B cell (primary cell): ENCODE data around the gene PHOX2B. TPM values are rescaled to one million over a fixed set of nuclear protein-coding genes. Genes with fewer than 3 reads are reported as not detected.

Experiments used
- ATAC-seq: fragments of 200-7000 bp; cut with Tn5 transposase; one replicate; pipeline ENCODE4 v1.10.0; 2021; ENCODE audit warnings: low read depth, mild to moderate bottlenecking, moderate number of reproducible peaks, moderate library complexity
- CTCF ChIA-PET: fragments of 350-600 bp; sonication (Branson Sonifier 250); formaldehyde crosslinking; loops from one replicate; lab custom pipeline; 2021; ENCODE audit warnings: antibody characterized with exemption, inconsistent platforms; lab: Charles Lee
- POLR2A ChIA-PET: fragments of 350-600 bp; sonication (Branson Sonifier 250); formaldehyde crosslinking; loops from one replicate; lab custom pipeline; 2021; ENCODE audit warnings: antibody characterized with exemption; lab: Charles Lee
- DNase-seq: peaks from one replicate; pipeline ENCODE4 v3.0.0; 2013
- H2AFZ ChIP-seq: 2 replicates; pipeline ENCODE4 v1.6.1; 2012; ENCODE audit warnings: mild to moderate bottlenecking, low read depth, low read length; ENCODE audit not compliant: insufficient read depth, poor library complexity, severe bottlenecking
- H3K27ac ChIP-seq, 2 donors: 1 replicate in 1 of 2; 2 replicates in 1 of 2; pipeline ENCODE4 v1.5.1; 2012 to 2013; ENCODE audit warnings: low read length in 2 of 2, mild to moderate bottlenecking in 2 of 2, moderate library complexity in 1 of 2
- H3K27me3 ChIP-seq, 4 experiments: fragments of 200-600 bp in 1 of 4; sonication (generic) in 1 of 4; replicated peaks in 1 of 4; 1 replicate in 2 of 4; 2 replicates in 2 of 4; pipeline versions ENCODE4 v1.6.1 to v1.7.0; 2013 to 2016; ENCODE audit warnings: low read length in 3 of 4, mild to moderate bottlenecking in 2 of 4, mixed read lengths in 1 of 4, moderate library complexity in 1 of 4; ENCODE audit not compliant: insufficient read depth in 4 of 4, control insufficient read depth in 3 of 4; ENCODE audit errors: control extremely low read depth in 1 of 4
- H3K36me3 ChIP-seq, 2 experiments: replicated peaks in 1 of 2; 1 replicate in 1 of 2; 2 replicates in 1 of 2; pipeline versions ENCODE4 v1.6.1 to v1.7.1; 2013; ENCODE audit warnings: low read length in 1 of 2; ENCODE audit not compliant: insufficient read depth in 2 of 2, control insufficient read depth in 1 of 2; ENCODE audit errors: control extremely low read depth in 1 of 2, extremely low read depth in 1 of 2
- H3K4me1 ChIP-seq, 2 donors: fragments of 200-600 bp in 1 of 2; sonication (generic) in 1 of 2; 1 replicate in 1 of 2; 2 replicates in 1 of 2; pipeline versions ENCODE4 v1.5.1 to v1.6.1; 2013 to 2017; ENCODE audit warnings: low read length in 2 of 2; ENCODE audit not compliant: control insufficient read depth in 2 of 2, insufficient read depth in 2 of 2
- H3K4me2 ChIP-seq: replicated peaks from 2 replicates; pipeline ENCODE3; 2012; ENCODE audit warnings: mild to moderate bottlenecking, low read depth, low read length; ENCODE audit not compliant: poor library complexity, severe bottlenecking
- H3K4me3 ChIP-seq, 5 experiments: fragments of 200-600 bp in 1 of 5; sonication (generic) in 1 of 5; 1 replicate in 3 of 5; 2 replicates in 2 of 5; pipeline versions ENCODE4 v1.5.1 to v1.7.0; 2011 to 2016; ENCODE audit warnings: low read length in 4 of 5, mild to moderate bottlenecking in 4 of 5, low read depth in 2 of 5, control low read depth in 1 of 5, moderate library complexity in 1 of 5; ENCODE audit not compliant: insufficient read depth in 1 of 5; ENCODE audit errors: control extremely low read depth in 1 of 5, extremely low read depth in 1 of 5
- H3K79me2 ChIP-seq: fragments of 200-600 bp; sonication (generic); one replicate; pipeline ENCODE4 v1.6.0; 2016; ENCODE audit warnings: low read length; ENCODE audit not compliant: control insufficient read depth, insufficient read depth
- H3K9ac ChIP-seq: fragments of 200-600 bp; sonication (generic); 2 replicates; pipeline ENCODE4 v1.6.1; 2017; ENCODE audit warnings: mild to moderate bottlenecking, low read length, moderate library complexity
- H3K9me3 ChIP-seq, 3 donors: one replicate each; pipeline versions ENCODE4 v1.6.1 to v1.7.1; 2013; ENCODE audit warnings: low read length in 2 of 3; ENCODE audit not compliant: control insufficient read depth in 2 of 3, insufficient read depth in 1 of 3; ENCODE audit errors: control extremely low read depth in 1 of 3
- H4K20me1 ChIP-seq: 2 replicates; pipeline ENCODE4 v1.6.0; 2012; ENCODE audit warnings: mild to moderate bottlenecking, low read length; ENCODE audit not compliant: insufficient read depth, control insufficient read depth, poor library complexity, severe bottlenecking
- H3K27ac Mint-ChIP-seq: one replicate; pipeline ENCODE4 v1.8.0; 2021; ENCODE audit warnings: mixed read lengths
- H3K27me3 Mint-ChIP-seq: one replicate; pipeline ENCODE4 v1.8.0; 2021; ENCODE audit warnings: mixed read lengths
- H3K4me1 Mint-ChIP-seq: one replicate; pipeline ENCODE4 v1.8.0; 2021; ENCODE audit warnings: mixed read lengths
- H3K4me3 Mint-ChIP-seq: one replicate; pipeline ENCODE4 v1.8.0; 2021; ENCODE audit warnings: mixed read lengths
- H3K9me3 Mint-ChIP-seq: one replicate; pipeline ENCODE4 v1.8.0; 2022; ENCODE audit warnings: mixed read lengths; ENCODE audit not compliant: insufficient read depth
- CTCF ChIP-seq: fragments of 200-600 bp; IDR thresholded peaks from one replicate; pipeline ENCODE4 v1.8.0; 2022; ENCODE audit warnings: antibody characterized with exemption, mild to moderate bottlenecking
- EZH2 ChIP-seq: IDR thresholded peaks from 2 replicates; pipeline ENCODE4 v1.6.1; 2012; ENCODE audit warnings: borderline replicate concordance, low read depth, mild to moderate bottlenecking, moderate library complexity, low read length; ENCODE audit not compliant: insufficient read depth, poor library complexity, severe bottlenecking
- WGBS: methylation state at CpG from one replicate; pipeline ENCODE4 v1.1.5; 2013; ENCODE audit warnings: missing lambda C conversion rate; ENCODE audit not compliant: insufficient coverage; 5-methylcytosine and 5-hydroxymethylcytosine counted together
- intact Hi-C: fragments of 100-400 bp; cut with micrococcal nuclease; formaldehyde crosslinking; loops from one replicate; pipeline ENCODE4 v1.10.0; 2022
- polyA plus RNA-seq: library from polyadenylated mRNA; depleted of rRNA; stranded (reverse); fragments of >200 nt; gene quantifications from 2 replicates; pipeline ENCODE4 v1.2.3, GENCODE V29; 2012
- total RNA-seq, 2 donors: library from RNA; stranded (reverse); fragments of 120-200 nt in 1 of 2; gene quantifications; 1 replicate in 1 of 2; 2 replicates in 1 of 2; pipeline versions ENCODE4 v1.2.3 to v1.2.4, GENCODE V29; 2013 to 2022

The PHOX2B gene
- total and polyA plus RNA-seq, 2 donors (not counting 1 experiment from before 2014, with no cell fraction given): not detected

- H3K4me1 ChIP-seq: no peaks in the 10 kb centered on the region
- no peak overlapping the region for H3K4me3 ChIP-seq
- peaks cover 14% of the 10 kb centered on the region for H3K27me3 Mint-ChIP-seq
- no peak overlapping the region for H2AFZ ChIP-seq
- DNase-seq: no peak
- H3K4me2 ChIP-seq: no peak overlapping the region
- ChIA-PET CTCF (no interaction called here), POLR2A (no interaction called here)
- no peaks in the 10 kb centered on the region for H3K79me2 ChIP-seq
- ATAC-seq: no peak
- H3K4me3 Mint-ChIP-seq: no peak overlapping the region
- H3K9me3 ChIP-seq: peaks cover 1 to 4% (median 3%) of the 10 kb centered on the region in 3 donors
- H3K27ac ChIP-seq: no peak overlapping the region
- no peak overlapping the region for H3K27ac Mint-ChIP-seq
- no peaks in the 10 kb centered on the region for H3K4me1 Mint-ChIP-seq
- intact Hi-C loops: no loop called here
- peaks cover 0 to 7% (median 0%) of the 10 kb centered on the region in 4 experiments for H3K27me3 ChIP-seq
- no peak overlapping the region for H3K9ac ChIP-seq
- peaks cover 8% of the 10 kb centered on the region for H3K9me3 Mint-ChIP-seq
- no peaks in the 10 kb centered on the region for H4K20me1 ChIP-seq
- no peak for TF ChIP-seq EZH2
- TF ChIP-seq CTCF: no peak
- WGBS: 77% methylated on average over 3 of the region's 3 CpGs
- no peaks in the 10 kb centered on the region for H3K36me3 ChIP-seq
Measured at GRCh38 chr4:41728573-41728913, 20.0 kb downstream of the PHOX2B start.

GRCh38 chr4:41727861-41728572 is 20.5 kb downstream of the PHOX2B start:
- Mint-ChIP-seq H3K4me1 (no peaks in the 10 kb centered on the region), H3K27ac (no peak overlapping the region), H3K9me3 (peaks cover 8% of the 10 kb centered on the region), H3K27me3 (peaks cover 14% of the 10 kb centered on the region), H3K4me3 (no peak overlapping the region)
- H3K27ac ChIP-seq: no peak overlapping the region
- ATAC-seq (no peak), DNase-seq (no peak)
- H3K4me2 ChIP-seq: no peak overlapping the region
- H3K4me1 ChIP-seq: no peaks in the 10 kb centered on the region
- 82% methylated on average over 2 of the region's 4 CpGs for WGBS
- no peak overlapping the region for H3K4me3 ChIP-seq
- no peak overlapping the region for H3K9ac ChIP-seq
- H4K20me1 ChIP-seq: no peaks in the 10 kb centered on the region
- H3K79me2 ChIP-seq: no peaks in the 10 kb centered on the region
- H3K27me3 ChIP-seq: peaks cover 0 to 7% (median 0%) of the 10 kb centered on the region in 4 experiments
- ChIA-PET POLR2A (no interaction called here), CTCF (no interaction called here)
- TF ChIP-seq CTCF (no peak), EZH2 (no peak)
- intact Hi-C loops: no loop called here
- H3K9me3 ChIP-seq: peaks cover 1 to 4% (median 3%) of the 10 kb centered on the region in 3 donors
- no peaks in the 10 kb centered on the region for H3K36me3 ChIP-seq
- no peak overlapping the region for H2AFZ ChIP-seq
